Measurements from ENCODE around the gene BTNL9.
"Not testable (repeated sequence)": the region's sequence is repeated elsewhere in the genome, so short reads cannot be mapped to it uniquely, and the experiment has no call there.

BTNL9 gene

GRCh38 chr5:181097383-181097753, 57.3 kb downstream of the BTNL9 start:
- DNase-seq (ENCODE audit: extremely low read depth in 1 of 2, low read depth in 1 of 2), result not testable (repeated sequence)

- not testable (repeated sequence) for DNase-seq (ENCODE audit: extremely low read depth in 1 of 2, low read depth in 1 of 2)
Measured at GRCh38 chr5:181097759-181098491, 57.9 kb downstream of the BTNL9 start.

- DNase-seq (ENCODE audit: extremely low read depth in 1 of 2, low read depth in 1 of 2), result no peak
Measured at GRCh38 chr5:181098762-181099601, 58.9 kb downstream of the BTNL9 start.

- DNase-seq (ENCODE audit: extremely low read depth in 1 of 2, low read depth in 1 of 2), result no peak
Measured at GRCh38 chr5:181099602-181100086, 59.6 kb downstream of the BTNL9 start.

GRCh38 chr5:181100121-181100875, 60.2 kb downstream of the BTNL9 start:
- DNase-seq (ENCODE audit: extremely low read depth in 1 of 2, low read depth in 1 of 2), result no peak

GRCh38 chr5:181101030-181101641, 61.1 kb downstream of the BTNL9 start:
- DNase-seq (ENCODE audit: extremely low read depth in 1 of 2, low read depth in 1 of 2), result not testable (repeated sequence)

GRCh38 chr5:181101930-181102674, 62.0 kb downstream of the BTNL9 start:
- not testable (repeated sequence) for DNase-seq (ENCODE audit: extremely low read depth in 1 of 2, low read depth in 1 of 2)

- not testable (repeated sequence) for DNase-seq (ENCODE audit: extremely low read depth in 1 of 2, low read depth in 1 of 2)
Measured at GRCh38 chr5:181104259-181104568, 64.1 kb downstream of the BTNL9 start.

GRCh38 chr5:181104606-181105390, 64.7 kb downstream of the BTNL9 start:
- DNase-seq (ENCODE audit: extremely low read depth in 1 of 2, low read depth in 1 of 2), result not testable (repeated sequence)

- DNase-seq (ENCODE audit: extremely low read depth in 1 of 2, low read depth in 1 of 2), result no peak
Measured at GRCh38 chr5:181105391-181106025, 65.4 kb downstream of the BTNL9 start.

GRCh38 chr5:181107699-181108098, 67.6 kb downstream of the BTNL9 start:
- no peak for DNase-seq (ENCODE audit: extremely low read depth in 1 of 2, low read depth in 1 of 2)

- DNase-seq (ENCODE audit: extremely low read depth in 1 of 2, low read depth in 1 of 2), result no peak
Measured at GRCh38 chr5:181108578-181109165, 68.6 kb downstream of the BTNL9 start.

- no peak for DNase-seq (ENCODE audit: extremely low read depth in 1 of 2, low read depth in 1 of 2)
Measured at GRCh38 chr5:181109489-181110013, 69.5 kb downstream of the BTNL9 start.

GRCh38 chr5:181111010-181111409, 70.9 kb downstream of the BTNL9 start:
- DNase-seq (ENCODE audit: extremely low read depth in 1 of 2, low read depth in 1 of 2), result no peak
